HG03280 (cell line): ENCODE data around the gene KTN1.

Experiments
- ATAC-seq: cut with Tn5 transposase; IDR thresholded peaks from one replicate; pipeline ENCODE4 v1.9.1; 2021; ENCODE audit warnings: mild to moderate bottlenecking, moderate library complexity; ENCODE audit not compliant: unreplicated experiment

Gene KTN1

GRCh38 chr14:55579724-55580469, at the start of gene KTN1:
Gene KTN1, plus strand, starts transcription at chr14:55580207. Its CDS starts 31,842 bp downstream, at chr14:55612049.
- ATAC-seq, result peak; percentile 91

- no peak for ATAC-seq
These were observed 49.5 kb upstream of the KTN1 start for GRCh38 chr14:55530464-55530863.

- no peak for ATAC-seq
These were observed 47.2 kb upstream of the KTN1 start for GRCh38 chr14:55532645-55533344.

GRCh38 chr14:55533960-55534359, 46.0 kb upstream of the KTN1 start:
- ATAC-seq, result no peak

- ATAC-seq, result no peak
These were observed 44.3 kb upstream of the KTN1 start for GRCh38 chr14:55535516-55536203.

GRCh38 chr14:55536204-55536708, 43.8 kb upstream of the KTN1 start:
- no peak for ATAC-seq

- ATAC-seq, result no peak
These were observed 42.2 kb upstream of the KTN1 start for GRCh38 chr14:55537782-55538181.

- no peak for ATAC-seq
These were observed 40.0 kb upstream of the KTN1 start for GRCh38 chr14:55539975-55540374.

- no peak for ATAC-seq
These were observed 38.9 kb upstream of the KTN1 start for GRCh38 chr14:55540847-55541773.

GRCh38 chr14:55545779-55546178, 34.2 kb upstream of the KTN1 start:
- no peak for ATAC-seq

GRCh38 chr14:55546212-55546874, 33.7 kb upstream of the KTN1 start:
- ATAC-seq, result no peak

- ATAC-seq, result no peak
These were observed 32.2 kb upstream of the KTN1 start for GRCh38 chr14:55547650-55548315.

- ATAC-seq, result no peak
These were observed 26.2 kb upstream of the KTN1 start for GRCh38 chr14:55553791-55554190.

- no peak for ATAC-seq
These were observed 22.9 kb upstream of the KTN1 start for GRCh38 chr14:55556929-55557623.

- no peak for ATAC-seq
These were observed 17.9 kb upstream of the KTN1 start for GRCh38 chr14:55562135-55562534.

- no peak for ATAC-seq
These were observed 11.4 kb upstream of the KTN1 start for GRCh38 chr14:55568618-55569017.

GRCh38 chr14:55571125-55571889, 8.7 kb upstream of the KTN1 start:
- no peak for ATAC-seq

GRCh38 chr14:55572578-55572977, 7.4 kb upstream of the KTN1 start:
- ATAC-seq, result no peak
